HepG2 (cell line): Measurements from ENCODE around the gene CAMTA1. TPM values are rescaled to one million over a fixed set of nuclear protein-coding genes. Genes with fewer than 3 reads are reported as not detected.

Experiments
- ATAC-seq: fragments of 200-7000 bp; cut with Tn5 transposase; 3 replicates; pipeline ENCODE4 v1.9.1; 2020; ENCODE audit warnings: mild to moderate bottlenecking, moderate library complexity
- BruUV-seq: library from RNA; stranded (reverse); fragments of 400-500 nt; replicated peaks from 2 replicates; lab custom pipeline; 2021; lab: Mats Ljungman, UMichigan
- CTCF ChIA-PET: fragments of 300-600 bp; formaldehyde crosslinking; extraction: SDS; loops from one replicate; lab custom pipeline; 2021; ENCODE audit warnings: low total read pairs, inconsistent platforms, low intra/inter-chr PET ratio; lab: Yijun Ruan, JAX
- POLR2A ChIA-PET: fragments of 350-600 bp; sonication (Branson Sonifier 250); formaldehyde crosslinking; loops from one replicate; lab custom pipeline; 2020; ENCODE audit warnings: antibody characterized with exemption, inconsistent platforms; lab: Yijun Ruan, JAX
- DNase-seq: peaks from one replicate; pipeline ENCODE4 v3.0.0-alpha.2; 2015; ENCODE audit warnings: low spot score
- FAIRE-seq: peaks from 3 replicates; lab custom pipeline; 2011; peaks lifted over from hg19 to GRCh38; lab: Jason Lieb, UNC
- H2AFZ ChIP-seq: one replicate; pipeline ENCODE4 v1.6.1; 2011; ENCODE audit warnings: low read length, inconsistent platforms
- H3K27ac ChIP-seq: fragments of 300-600 bp; 3 replicates; pipeline ENCODE4 v1.8.0; 2011; ENCODE audit warnings: mixed run types, mild to moderate bottlenecking, mixed read lengths, low read length, inconsistent platforms; ENCODE audit not compliant: insufficient read depth; ENCODE audit errors: extremely low read length
- H3K27me3 ChIP-seq, 2 experiments: fragments of 200-600 bp in 1 of 2; 2 replicates in 1 of 2; 3 replicates in 1 of 2; pipeline versions ENCODE4 v1.6.0 to v1.8.0; 2011; ENCODE audit warnings: low read length in 2 of 2, mild to moderate bottlenecking in 2 of 2, moderate library complexity in 2 of 2, inconsistent platforms in 1 of 2; ENCODE audit not compliant: insufficient read depth in 2 of 2, control insufficient read depth in 1 of 2
- H3K36me3 ChIP-seq, 2 experiments: fragments of 200-600 bp in 1 of 2; replicated peaks in 1 of 2; 2 replicates in 1 of 2; 3 replicates in 1 of 2; pipeline versions ENCODE4 v1.5.1 to v1.8.0; 2011; ENCODE audit warnings: low read length in 2 of 2, inconsistent platforms in 1 of 2; ENCODE audit not compliant: insufficient read depth in 2 of 2, control insufficient read depth in 1 of 2
- H3K4me1 ChIP-seq: 2 replicates; pipeline ENCODE4 v1.5.1; 2012; ENCODE audit warnings: low read length, inconsistent platforms; ENCODE audit not compliant: insufficient read depth
- H3K4me2 ChIP-seq: 2 replicates; pipeline ENCODE4 v1.6.0; 2011; ENCODE audit warnings: low read depth, low read length, inconsistent platforms
- H3K4me3 ChIP-seq, 3 experiments: fragments of 200-600 bp in 1 of 3; sonication (generic), shearing (Covaris generic) in 1 of 3; replicated peaks in 1 of 3; 2 replicates each; pipeline ENCODE4 v1.5.1; 2011 to 2016; ENCODE audit warnings: low read length in 3 of 3, inconsistent platforms in 2 of 3, low read depth in 2 of 3, mild to moderate bottlenecking in 2 of 3, control low read depth in 1 of 3, mixed read lengths in 1 of 3; ENCODE audit not compliant: insufficient read depth in 1 of 3
- H3K79me2 ChIP-seq: one replicate; pipeline ENCODE4 v1.6.1; 2011; ENCODE audit warnings: low read length, inconsistent platforms; ENCODE audit not compliant: insufficient read depth
- H3K9ac ChIP-seq: 2 replicates; pipeline ENCODE4 v1.6.0; 2011; ENCODE audit warnings: mild to moderate bottlenecking, low read depth, low read length, inconsistent platforms; ENCODE audit not compliant: insufficient read depth
- H3K9me3 ChIP-seq: 2 replicates; pipeline ENCODE4 v1.5.1; 2012; ENCODE audit warnings: mild to moderate bottlenecking, low read length
- H4K20me1 ChIP-seq: 2 replicates; pipeline ENCODE4 v1.6.0; 2011; ENCODE audit warnings: inconsistent platforms, mild to moderate bottlenecking, low read length, moderate library complexity; ENCODE audit not compliant: insufficient read depth
- AGO2 ChIP-seq: fragments of 200-400 bp; formaldehyde crosslinking; optimal IDR thresholded peaks from 2 replicates; pipeline ENCODE3; 2017; ENCODE audit warnings: mild to moderate bottlenecking, low read depth, low read length, moderate library complexity
- CBX5 ChIP-seq: sonication (generic); formaldehyde crosslinking; IDR thresholded peaks from 2 replicates; pipeline ENCODE4 v1.4.0; 2020; ENCODE audit warnings: missing genetic modification reagents, borderline replicate concordance
- FLYWCH1 ChIP-seq: sonication (generic); formaldehyde crosslinking; IDR thresholded peaks from 2 replicates; pipeline ENCODE4 v1.8.1; 2023; ENCODE audit warnings: mild to moderate bottlenecking, missing genetic modification reagents
- MED1 ChIP-seq: sonication (generic); formaldehyde crosslinking; IDR thresholded peaks from 2 replicates; pipeline ENCODE4 v1.4.0; 2020; ENCODE audit warnings: missing genetic modification reagents
- POLR2G ChIP-seq: fragments of 200-400 bp; formaldehyde crosslinking; IDR thresholded peaks from 2 replicates; pipeline ENCODE4 v1.6.1; 2018; ENCODE audit warnings: mild to moderate bottlenecking, low read depth, low read length, moderate library complexity
- RAD51 ChIP-seq: fragments of 450-650 bp; IDR thresholded peaks from 2 replicates; pipeline ENCODE4 v1.6.1; 2016; ENCODE audit warnings: borderline replicate concordance
- SMAD1 ChIP-seq: sonication (generic); formaldehyde crosslinking; IDR thresholded peaks from 2 replicates; pipeline ENCODE4 v1.4.0; 2020; ENCODE audit warnings: missing genetic modification reagents, low read depth, mild to moderate bottlenecking, borderline replicate concordance
- USF2 ChIP-seq, 2 experiments: sonication (generic) in 1 of 2; formaldehyde crosslinking in 1 of 2; IDR thresholded peaks; 2 replicates each; pipeline versions ENCODE4 v1.5.1 to v1.6.1; 2011 to 2020; ENCODE audit warnings: borderline replicate concordance in 1 of 2, low read depth in 1 of 2, low read length in 1 of 2, mild to moderate bottlenecking in 1 of 2, missing genetic modification reagents in 1 of 2, moderate library complexity in 1 of 2
- ZBTB43 ChIP-seq: sonication (generic); formaldehyde crosslinking; conservative IDR thresholded peaks from 2 replicates; pipeline ENCODE4 v1.4.0; 2020; ENCODE audit warnings: missing genetic modification reagents
- ZNF382 ChIP-seq: sonication (generic); formaldehyde crosslinking; IDR thresholded peaks from 2 replicates; pipeline ENCODE4 v1.5.0; 2020; ENCODE audit warnings: missing genetic modification reagents, mild to moderate bottlenecking, borderline replicate concordance
- ZNF644 ChIP-seq: IDR thresholded peaks from 2 replicates; pipeline ENCODE4 v1.6.1; 2016; ENCODE audit warnings: low read depth
- ZZZ3 ChIP-seq: sonication (generic); formaldehyde crosslinking; IDR thresholded peaks from 2 replicates; pipeline ENCODE4 v1.4.0; 2020; ENCODE audit warnings: missing genetic modification reagents, mild to moderate bottlenecking, borderline replicate concordance
- WGBS: methylation state at CpG from one replicate; pipeline ENCODE4 v1.1.6; 2017; ENCODE audit warnings: low lambda C conversion rate; 5-methylcytosine and 5-hydroxymethylcytosine counted together
- in situ Hi-C: cut with HindIII; loops from 2 replicates; pipeline ENCODE4 v1.10.0; 2017; ENCODE audit warnings: low pct_unique_long_range_greater_than_20kb; ENCODE audit not compliant: extremely low pct_ligation_motif_present
- intact Hi-C: fragments of 100-400 bp; cut with micrococcal nuclease; formaldehyde crosslinking; loops from one replicate; pipeline ENCODE4 v1.10.0; 2022; ENCODE audit not compliant: unreplicated experiment
- polyA plus RNA-seq, 8 experiments: library from polyadenylated mRNA; depleted of rRNA in 3 of 8; stranded (reverse) in 7 of 8; unstranded in 1 of 8; fragments of >200 nt; fragmentation: Illumina TruSeq in 4 of 8; extraction: Trizol in 4 of 8; gene quantifications; 2 replicates each; pipeline versions ENCODE4 v1.2.1 to v1.2.3, GENCODE V29; 2011 to 2016; ENCODE audit warnings: low read depth in 4 of 8, missing spikeins in 1 of 8, mixed read lengths in 1 of 8; ENCODE audit not compliant: insufficient read depth in 1 of 8
- total RNA-seq, 5 experiments: library from RNA; depleted of rRNA; stranded (reverse); fragments of >200 nt; fragmentation: Illumina TruSeq; extraction: Trizol; gene quantifications; 2 replicates each; pipeline ENCODE4 v1.2.3, GENCODE V29; 2016; ENCODE audit warnings: low read depth in 1 of 5
- TF ChIP-seq, protein P1 (sequence below): sonication (generic); formaldehyde crosslinking; IDR thresholded peaks from 2 replicates; pipeline ENCODE4 v1.4.0; 2020; ENCODE audit warnings: low read depth, mild to moderate bottlenecking, missing genetic modification reagents
- TF ChIP-seq, protein P2 (sequence below): sonication (generic); formaldehyde crosslinking; IDR thresholded peaks from 2 replicates; pipeline ENCODE4 v1.5.0; 2020; ENCODE audit warnings: mild to moderate bottlenecking, low read depth, missing genetic modification reagents, borderline replicate concordance

The CAMTA1 gene
- total and polyA plus RNA-seq, 2 of the 13 experiments (the other 11 are each of a cell fraction or from before 2014, with no cell fraction given) = 25.0 to 36.4 TPM

GRCh38 chr1:7657287-7658016, 872.2 kb downstream of the CAMTA1 start:
- peaks cover 1 to 28% of the 10 kb centered on the region in 2 experiments; a peak in 4 of 5 replicates for H3K27me3 ChIP-seq
- no peak overlapping the region for H3K4me2 ChIP-seq
- no peak for FAIRE-seq
- H3K4me3 ChIP-seq = no peak overlapping the region
- no peaks in the 10 kb centered on the region for H3K36me3 ChIP-seq
- no peak overlapping the region for H3K9ac ChIP-seq
- ChIA-PET POLR2A (no interaction called here), CTCF (no interaction called here)
- no peak overlapping the region for H3K27ac ChIP-seq
- no peaks in the 10 kb centered on the region for H3K79me2 ChIP-seq
- H3K9me3 ChIP-seq = no peaks in the 10 kb centered on the region
- TF ChIP-seq ZZZ3 (no peak), ZBTB43 (CRISPR knock-in tag) (no peak), CBX5 (CRISPR knock-in tag) (no peak), USF2 (IDR thresholded peaks at IDR 0.05; ENCODE audit: low read depth, low read length) (peak; percentile 58; the same call in 1 of the 2 replicates), USF2 (CRISPR knock-in tag; IDR thresholded peaks at IDR 0.05; ENCODE audit: borderline replicate concordance) (no peak), ZNF644 (CRISPR knock-in tag) (no peak), RAD51 (peak; percentile 87), SMAD1 (no peak), MED1 (CRISPR knock-in tag) (no peak), ZNF382 (CRISPR knock-in tag) (no peak), FLYWCH1 (CRISPR knock-in tag) (no peak), POLR2G (no peak), AGO2 (no peak)
- TF ChIP-seq, protein P1, sequence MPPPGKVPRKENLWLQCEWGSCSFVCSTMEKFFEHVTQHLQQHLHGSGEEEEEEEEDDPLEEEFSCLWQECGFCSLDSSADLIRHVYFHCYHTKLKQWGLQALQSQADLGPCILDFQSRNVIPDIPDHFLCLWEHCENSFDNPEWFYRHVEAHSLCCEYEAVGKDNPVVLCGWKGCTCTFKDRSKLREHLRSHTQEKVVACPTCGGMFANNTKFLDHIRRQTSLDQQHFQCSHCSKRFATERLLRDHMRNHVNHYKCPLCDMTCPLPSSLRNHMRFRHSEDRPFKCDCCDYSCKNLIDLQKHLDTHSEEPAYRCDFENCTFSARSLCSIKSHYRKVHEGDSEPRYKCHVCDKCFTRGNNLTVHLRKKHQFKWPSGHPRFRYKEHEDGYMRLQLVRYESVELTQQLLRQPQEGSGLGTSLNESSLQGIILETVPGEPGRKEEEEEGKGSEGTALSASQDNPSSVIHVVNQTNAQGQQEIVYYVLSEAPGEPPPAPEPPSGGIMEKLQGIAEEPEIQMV (CRISPR knock-in tag) = no peak
- TF ChIP-seq, protein P2, sequence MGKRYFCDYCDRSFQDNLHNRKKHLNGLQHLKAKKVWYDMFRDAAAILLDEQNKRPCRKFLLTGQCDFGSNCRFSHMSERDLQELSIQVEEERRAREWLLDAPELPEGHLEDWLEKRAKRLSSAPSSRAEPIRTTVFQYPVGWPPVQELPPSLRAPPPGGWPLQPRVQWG (CRISPR knock-in tag) = no peak
- no TSS peak for BruUV-seq
- in situ Hi-C loops (loop anchor here (25.0 kb wide), 1 partner anchor 205 kb away; the partner anchor contains the start of gene UTS2), intact Hi-C loops (no loop called here)
- no peak for DNase-seq
- no peaks in the 10 kb centered on the region for H4K20me1 ChIP-seq
- H2AFZ ChIP-seq = no peak overlapping the region
- 30% methylated on average over 17 of the region's 17 CpGs for WGBS
- no peaks in the 10 kb centered on the region for H3K4me1 ChIP-seq
- no peak for ATAC-seq
